HG03575 (cell line): ENCODE results near the gene ARHGAP28.

ENCODE experiments used
- ATAC-seq: cut with Tn5 transposase; IDR thresholded peaks from one replicate; pipeline ENCODE4 v1.9.1; 2021; ENCODE audit not compliant: unreplicated experiment, insufficient number of reproducible peaks, low FRiP score; ENCODE audit errors: extremely low read depth

The ARHGAP28 gene

GRCh38 chr18:6729247-6730091 lies at the start of gene ARHGAP28:
Gene ARHGAP28 (plus strand): TSS chr18:6729716. CDS start chr18:6729822, 106 bp downstream.
- no peak for ATAC-seq

DNA sequence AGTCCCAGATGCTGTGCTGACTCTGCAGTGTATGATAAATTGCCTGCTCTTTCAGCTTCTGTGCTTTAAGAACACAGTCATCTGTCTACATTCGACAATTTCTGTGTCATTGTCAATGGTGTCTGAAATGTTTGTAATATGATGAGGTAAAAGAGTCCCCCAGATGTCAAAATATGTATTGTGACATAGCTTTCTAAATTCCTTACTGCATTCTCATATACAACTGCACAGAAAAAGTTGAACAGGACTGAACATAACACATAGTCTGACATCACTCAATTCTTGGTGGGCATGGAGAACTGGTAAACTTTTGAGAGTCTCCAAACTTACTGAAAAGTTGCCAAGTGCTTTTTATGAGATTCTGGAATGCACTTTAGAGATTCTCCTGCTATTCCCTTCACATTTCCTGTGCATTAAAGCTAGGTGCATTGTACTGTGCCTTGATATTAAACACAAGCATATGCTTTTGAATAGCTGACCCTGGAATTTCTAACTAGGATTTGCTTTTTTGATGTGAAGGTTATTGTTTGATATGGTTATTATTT lies 48.1 kb upstream of the ARHGAP28 start:
- no peak for ATAC-seq

DNA sequence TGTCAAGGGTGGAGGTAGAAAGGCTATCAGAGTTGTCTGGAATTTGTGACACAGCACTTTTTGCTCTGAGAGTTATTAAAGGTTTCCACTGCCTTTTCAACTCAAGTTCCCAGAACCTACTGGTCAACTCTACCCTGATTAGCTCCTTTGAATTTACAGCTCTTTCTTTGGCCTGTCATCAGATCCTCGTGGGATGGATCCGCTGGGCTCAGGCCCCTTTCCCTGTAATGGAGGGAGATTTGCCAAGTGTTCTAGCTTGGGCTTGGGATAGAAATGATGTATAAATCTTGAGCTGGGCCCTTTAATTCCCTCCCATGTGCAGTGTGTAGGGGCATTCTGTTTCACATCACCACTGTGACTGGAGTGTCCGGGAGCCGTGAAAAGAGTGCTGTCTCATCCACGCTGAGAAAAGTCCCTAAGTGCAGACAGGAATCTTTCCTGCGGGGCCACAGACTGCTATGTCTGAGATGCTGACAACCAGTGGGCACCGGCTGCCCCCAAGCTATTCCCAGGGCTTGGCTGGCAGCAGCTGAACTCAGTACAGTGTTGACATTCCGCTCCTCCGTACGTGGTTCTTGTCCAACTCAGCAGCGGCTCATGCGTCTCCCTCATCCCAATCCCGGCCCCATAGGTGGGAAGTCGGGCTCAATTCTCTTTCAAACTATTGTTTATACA lies 46.9 kb upstream of the ARHGAP28 start:
- no peak for ATAC-seq

DNA sequence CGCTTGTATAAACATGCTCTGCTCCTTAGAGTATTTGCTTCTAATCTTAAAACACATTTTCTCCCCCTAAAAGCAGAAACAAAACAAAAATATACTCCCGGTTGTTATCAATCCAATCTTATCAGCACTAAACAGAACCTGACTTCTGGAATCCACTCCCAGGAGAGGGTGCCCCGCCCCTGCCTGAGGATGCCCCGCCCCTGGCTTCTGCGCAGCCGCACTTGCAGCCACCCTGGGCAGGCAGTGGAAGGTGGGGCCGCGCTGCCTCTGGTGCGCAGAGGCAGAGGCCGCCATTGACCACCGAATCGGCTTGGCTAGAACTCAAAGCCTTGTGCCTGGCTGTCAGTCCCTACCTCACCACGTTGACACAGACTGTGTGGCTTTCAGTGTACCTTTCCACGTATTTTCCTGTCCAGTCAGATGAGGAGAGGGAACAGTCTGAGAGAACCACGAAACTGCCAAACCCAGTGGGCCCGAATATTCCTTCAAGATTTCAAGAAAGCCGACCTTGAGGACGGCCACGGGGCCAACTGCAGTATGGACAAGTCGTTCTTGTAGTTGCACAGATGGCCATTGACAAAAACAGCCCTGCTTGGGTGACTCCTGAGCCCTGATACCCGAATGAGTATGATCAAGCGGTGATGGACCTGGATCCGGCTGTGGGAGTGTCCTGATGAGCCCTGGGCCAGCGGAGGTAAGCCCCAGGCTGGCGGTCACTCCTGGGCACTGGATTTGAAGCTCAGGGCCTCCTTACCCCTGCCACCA lies 46.2 kb upstream of the ARHGAP28 start:
- no peak for ATAC-seq

DNA sequence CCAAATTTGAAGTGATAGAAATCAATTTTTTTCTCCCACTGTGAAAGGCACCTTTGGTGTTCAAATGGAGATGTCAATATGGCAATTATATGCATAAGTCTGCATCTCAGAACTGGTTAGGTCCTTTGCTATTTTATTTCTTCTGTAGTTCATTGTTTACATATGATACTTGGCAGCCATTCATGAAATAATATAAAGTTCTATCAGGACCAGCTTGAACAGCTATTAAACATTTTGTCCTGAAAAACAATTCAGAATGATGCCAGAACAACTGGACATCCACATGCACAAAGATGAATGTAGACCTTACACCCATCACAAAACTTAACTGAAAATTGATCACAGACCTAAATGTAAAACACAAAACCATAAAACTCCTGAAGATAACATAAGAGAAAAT lies 41.8 kb upstream of the ARHGAP28 start:
- no peak for ATAC-seq

- no peak for ATAC-seq
These were observed 20.6 kb upstream of the ARHGAP28 start for GRCh38 chr18:6708890-6709289.

GRCh38 chr18:6711467-6711866 lies 18.0 kb upstream of the ARHGAP28 start:
- no peak for ATAC-seq

DNA sequence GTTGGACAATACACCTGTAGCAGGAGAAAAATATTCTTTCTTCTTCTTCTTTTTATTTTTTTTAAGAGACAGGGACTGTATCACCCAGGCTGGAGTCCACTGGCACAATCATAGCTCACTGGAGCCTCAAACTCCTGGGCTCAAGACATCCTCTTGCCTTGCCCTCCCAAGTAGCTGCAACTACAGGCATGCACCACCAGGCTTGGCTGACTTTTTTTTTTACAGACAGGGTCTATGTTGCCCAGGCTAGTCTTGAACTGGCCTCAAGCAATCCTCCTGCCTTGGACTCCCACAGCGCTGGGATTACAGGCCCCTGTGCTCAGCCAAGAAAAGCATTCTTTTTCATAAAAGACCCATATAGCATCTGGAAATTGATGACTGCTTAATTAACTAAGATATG lies 17.1 kb upstream of the ARHGAP28 start:
- ATAC-seq, result no peak

DNA sequence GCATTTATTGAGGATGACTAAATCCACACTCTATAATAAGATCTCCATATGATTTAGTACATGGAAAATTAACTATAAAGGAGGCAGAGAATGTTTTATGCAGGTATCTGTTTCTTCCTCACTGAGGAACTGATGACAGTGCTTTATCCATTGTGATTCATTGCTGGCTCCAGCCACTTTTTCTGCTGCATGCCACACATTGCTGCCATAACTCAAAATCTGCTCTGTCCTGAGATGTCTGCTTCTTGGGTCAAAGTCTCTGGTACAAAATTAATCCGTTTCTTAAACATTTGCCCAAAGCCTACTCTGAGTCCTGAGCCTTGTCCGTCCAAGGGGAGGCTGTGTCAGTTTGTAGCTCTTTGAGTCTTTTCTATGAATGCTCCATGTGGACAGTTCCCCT lies 15.5 kb upstream of the ARHGAP28 start:
- no peak for ATAC-seq

DNA sequence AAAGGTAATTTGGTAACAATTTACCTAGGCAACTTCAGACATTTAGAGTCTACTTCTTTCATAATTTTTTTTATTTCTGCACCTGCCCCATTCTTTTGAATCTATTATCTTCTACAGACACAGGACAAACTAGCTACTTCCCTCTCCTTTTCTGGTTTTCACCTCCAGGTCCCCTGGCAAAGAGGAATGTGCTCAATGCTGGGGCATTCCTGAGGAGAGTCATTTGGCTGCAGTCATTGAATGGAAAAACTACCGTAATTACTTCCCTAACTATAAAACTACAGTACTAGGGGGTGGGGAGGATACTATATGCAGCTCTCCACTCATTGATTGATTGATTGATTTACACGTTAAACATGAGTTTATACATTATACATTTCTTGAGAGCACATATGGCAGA lies 11.2 kb upstream of the ARHGAP28 start:
- ATAC-seq, result no peak

DNA sequence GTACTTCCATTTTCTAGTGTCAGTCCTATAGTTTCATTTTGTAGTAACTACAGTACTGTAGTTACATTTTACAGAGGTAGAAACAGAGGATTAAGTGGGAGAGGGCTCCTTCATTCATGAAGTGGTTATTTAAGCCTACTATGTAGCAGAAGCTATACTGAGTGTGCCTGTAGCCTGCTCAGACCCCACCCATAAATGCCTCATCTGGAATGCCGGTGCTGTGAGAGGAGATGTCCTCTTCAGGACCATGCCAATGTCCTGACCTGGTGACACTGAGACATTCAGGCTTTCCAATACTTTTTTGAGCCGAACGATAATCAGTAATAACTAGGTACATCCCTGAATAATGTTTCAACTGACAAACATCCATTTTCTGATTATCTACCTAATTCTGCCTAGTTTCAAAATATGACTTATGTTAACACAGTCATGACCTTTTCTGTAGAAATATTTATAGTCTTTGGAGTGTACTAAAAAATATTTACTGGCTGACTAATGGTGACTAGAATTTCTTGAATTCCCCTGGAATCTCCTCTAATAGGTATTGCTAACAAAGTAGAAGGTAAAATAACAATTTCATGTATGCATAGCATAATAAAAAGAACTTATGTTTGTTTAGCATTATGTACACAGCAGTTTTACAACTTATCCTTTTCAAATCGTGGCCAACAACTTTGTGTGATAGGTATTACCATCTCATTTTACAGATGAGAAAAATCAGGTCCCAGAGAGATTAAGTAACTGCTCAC lies 10.2 kb upstream of the ARHGAP28 start:
- no peak for ATAC-seq

DNA sequence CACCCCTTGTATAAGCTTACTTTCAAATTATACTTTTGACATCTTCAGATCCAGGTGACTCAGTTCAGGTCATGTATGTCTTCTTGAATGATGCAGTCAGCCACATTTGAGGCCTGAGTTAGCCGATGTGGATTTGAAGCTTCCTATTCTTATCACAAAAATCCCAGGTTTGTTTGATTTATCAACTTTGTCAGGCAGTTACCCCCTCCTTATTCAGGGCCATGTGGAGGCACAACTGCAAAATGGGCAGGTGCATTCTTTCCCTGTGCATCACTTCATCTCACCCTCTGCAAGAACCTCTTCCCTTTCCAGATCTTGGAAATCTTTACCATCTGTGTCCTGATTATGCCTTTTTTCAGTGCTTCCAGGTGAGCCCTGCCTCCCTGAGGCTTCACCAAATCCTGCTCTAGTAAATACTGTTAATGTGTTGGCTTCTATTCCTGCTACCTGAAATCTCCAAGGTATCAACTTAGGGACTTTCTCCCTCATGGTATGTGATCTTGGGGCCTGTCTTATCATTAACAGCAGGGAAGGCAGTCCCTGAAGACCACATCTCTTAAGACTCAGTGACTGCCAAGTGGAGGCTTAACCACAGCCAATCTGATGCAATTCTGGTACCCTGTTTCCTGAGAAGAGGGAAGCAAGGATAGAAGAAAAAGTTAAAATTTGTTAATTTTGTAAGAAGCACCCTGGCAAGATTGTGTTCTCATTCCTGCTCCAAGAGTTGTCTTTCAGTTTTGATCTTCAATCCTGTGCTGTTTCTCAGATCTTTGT lies 9.4 kb upstream of the ARHGAP28 start:
- ATAC-seq, result no peak

GRCh38 chr18:6721755-6722154 lies 7.8 kb upstream of the ARHGAP28 start:
- ATAC-seq, result no peak

DNA sequence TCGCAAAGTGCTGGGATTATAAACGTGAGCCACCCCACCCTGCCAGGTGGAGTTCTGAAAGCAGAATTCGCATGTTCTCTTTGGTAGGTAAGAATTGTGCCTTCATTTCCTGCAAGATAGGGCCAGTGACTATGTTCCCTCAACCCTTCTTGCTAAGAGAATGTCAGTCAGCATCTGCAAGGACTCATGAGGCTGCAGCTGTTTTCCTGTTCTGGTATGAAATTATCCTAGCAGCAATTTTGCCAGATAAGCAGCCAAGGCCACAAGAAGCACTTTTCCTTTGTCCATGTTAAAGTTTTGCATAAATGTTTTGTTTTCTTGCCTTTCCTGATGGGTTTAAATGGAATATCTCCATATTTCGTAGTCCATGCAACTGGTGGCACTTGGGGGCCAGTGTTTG lies 6.8 kb upstream of the ARHGAP28 start:
- ATAC-seq, result no peak

DNA sequence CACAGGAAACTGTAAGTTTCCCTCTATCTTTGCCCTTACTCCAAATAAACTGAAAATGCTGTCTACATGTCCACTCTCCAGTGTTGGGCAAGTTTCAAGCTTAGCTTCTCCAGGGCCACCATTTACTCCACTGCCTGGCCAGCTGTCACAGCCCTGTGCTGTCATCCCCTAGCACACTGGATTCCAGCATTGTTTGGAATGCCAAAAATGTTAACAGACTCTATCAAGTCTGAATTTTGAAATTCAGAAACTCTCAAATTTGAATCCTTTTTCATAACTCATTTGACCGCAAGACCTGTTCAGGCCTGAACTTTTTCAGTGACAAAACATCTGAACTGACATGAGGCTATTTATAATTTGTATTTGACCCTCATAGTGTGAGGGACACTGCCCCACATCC lies 5.2 kb upstream of the ARHGAP28 start:
- ATAC-seq, result no peak

DNA sequence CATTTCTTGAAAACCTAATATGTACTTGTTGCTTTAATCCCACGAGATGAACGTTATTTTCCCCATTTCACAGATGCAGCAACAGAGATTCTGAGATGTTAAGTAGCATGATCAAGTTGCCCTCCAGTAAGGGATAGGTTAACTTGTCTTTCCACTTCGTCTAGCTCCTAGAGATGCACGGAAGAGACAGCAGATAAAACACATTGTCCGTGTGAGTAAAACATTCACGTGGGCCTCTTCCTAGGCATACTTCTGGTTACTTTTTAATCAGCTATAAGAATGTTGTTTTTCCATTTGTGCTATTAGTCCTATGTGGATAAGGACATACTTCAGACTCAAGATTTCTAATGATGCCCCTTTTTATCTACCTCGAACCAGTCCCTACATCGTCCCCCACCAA lies 1.2 kb upstream of the ARHGAP28 start:
- ATAC-seq, result no peak

- no peak for ATAC-seq
These were observed 688 bp upstream of the ARHGAP28 start for GRCh38 chr18:6728809-6729246.
